ENCODE results near the gene NFATC2.

DNA sequence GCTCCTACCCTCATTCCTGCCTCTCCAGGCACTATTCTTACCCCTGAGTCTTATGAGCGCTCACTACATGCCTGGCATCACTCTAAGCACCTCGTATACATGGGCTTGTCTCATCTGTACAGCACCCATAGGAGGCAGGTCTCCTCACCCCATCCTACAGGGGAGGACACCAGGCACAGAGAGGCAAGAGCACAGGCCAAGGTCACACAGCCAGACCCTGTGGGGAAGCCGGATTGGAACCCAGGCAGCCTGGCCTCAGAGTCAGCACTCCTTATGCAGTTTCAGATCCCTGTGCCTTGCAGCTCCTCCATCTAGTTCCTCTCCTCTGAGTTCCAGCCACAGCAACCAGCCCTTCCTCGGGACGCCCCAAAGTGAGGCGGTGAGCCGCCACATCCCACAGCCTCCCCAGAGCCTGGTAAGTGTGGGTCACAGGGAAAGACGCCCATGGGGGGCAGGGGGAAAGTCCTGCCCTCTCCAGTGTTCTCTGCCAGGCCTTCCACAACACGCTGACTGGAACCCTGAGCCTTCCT is 103.3 kb downstream of the NFATC2 start:
- TF ChIP-seq, protein P1, sequence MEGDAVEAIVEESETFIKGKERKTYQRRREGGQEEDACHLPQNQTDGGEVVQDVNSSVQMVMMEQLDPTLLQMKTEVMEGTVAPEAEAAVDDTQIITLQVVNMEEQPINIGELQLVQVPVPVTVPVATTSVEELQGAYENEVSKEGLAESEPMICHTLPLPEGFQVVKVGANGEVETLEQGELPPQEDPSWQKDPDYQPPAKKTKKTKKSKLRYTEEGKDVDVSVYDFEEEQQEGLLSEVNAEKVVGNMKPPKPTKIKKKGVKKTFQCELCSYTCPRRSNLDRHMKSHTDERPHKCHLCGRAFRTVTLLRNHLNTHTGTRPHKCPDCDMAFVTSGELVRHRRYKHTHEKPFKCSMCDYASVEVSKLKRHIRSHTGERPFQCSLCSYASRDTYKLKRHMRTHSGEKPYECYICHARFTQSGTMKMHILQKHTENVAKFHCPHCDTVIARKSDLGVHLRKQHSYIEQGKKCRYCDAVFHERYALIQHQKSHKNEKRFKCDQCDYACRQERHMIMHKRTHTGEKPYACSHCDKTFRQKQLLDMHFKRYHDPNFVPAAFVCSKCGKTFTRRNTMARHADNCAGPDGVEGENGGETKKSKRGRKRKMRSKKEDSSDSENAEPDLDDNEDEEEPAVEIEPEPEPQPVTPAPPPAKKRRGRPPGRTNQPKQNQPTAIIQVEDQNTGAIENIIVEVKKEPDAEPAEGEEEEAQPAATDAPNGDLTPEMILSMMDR (IDR thresholded peaks at IDR 0.05) = no peak
- TF ChIP-seq EP300 (IDR thresholded peaks at IDR 0.05) (no peak), POLR2A (IDR thresholded peaks at IDR 0.05; ENCODE audit: low read depth) (no peak)

Measured in esophagus muscularis mucosa (tissue), 4 donors.